H1 (cell line): Measurements from ENCODE around the gene LRRC39. TPM values are rescaled to one million over a fixed set of nuclear protein-coding genes. Genes with fewer than 3 reads are reported as not detected.

Experiments used
- CTCF ChIA-PET: fragments of 300-600 bp; sonication (Branson Sonifier 250); formaldehyde crosslinking; loops from one replicate; lab custom pipeline; 2021; ENCODE audit not compliant: partially characterized antibody; lab: Charles Lee
- POLR2A ChIA-PET: fragments of 300-600 bp; sonication (Branson Sonifier 250); formaldehyde crosslinking; loops from one replicate; lab custom pipeline; 2021; ENCODE audit warnings: inconsistent platforms; ENCODE audit not compliant: partially characterized antibody; lab: Charles Lee
- DNase-seq, 2 experiments: peaks; one replicate each; pipeline versions ENCODE4 v3.0.0 to v3.0.0-alpha.2; 2010 to 2022; ENCODE audit warnings: low spot score in 2 of 2, low read depth in 1 of 2, mixed read lengths in 1 of 2
- FAIRE-seq: peaks from 2 replicates; lab custom pipeline; 2011; peaks lifted over from hg19 to GRCh38; lab: Jason Lieb, UNC
- H2AFZ ChIP-seq: 2 replicates; pipeline ENCODE4 v1.8.1; 2012; ENCODE audit warnings: low read length, inconsistent platforms
- H2AK5ac ChIP-seq: 2 replicates; pipeline ENCODE4 v1.6.1; 2013; ENCODE audit warnings: low read depth, low read length
- H2BK120ac ChIP-seq: replicated peaks from 2 replicates; pipeline ENCODE3; 2013; ENCODE audit warnings: low read depth, low read length, inconsistent platforms
- H2BK12ac ChIP-seq: 2 replicates; pipeline ENCODE4 v1.6.1; 2013; ENCODE audit warnings: low read depth, low read length
- H2BK15ac ChIP-seq: 2 replicates; pipeline ENCODE4 v1.6.1; 2013; ENCODE audit warnings: low read length
- H2BK20ac ChIP-seq: 2 replicates; pipeline ENCODE4 v1.6.1; 2013; ENCODE audit warnings: low read length
- H2BK5ac ChIP-seq: 2 replicates; pipeline ENCODE4 v1.6.1; 2013; ENCODE audit warnings: low read depth, low read length
- H3K14ac ChIP-seq: 2 replicates; pipeline ENCODE4 v1.6.1; 2013; ENCODE audit warnings: inconsistent platforms; ENCODE audit not compliant: insufficient read length
- H3K18ac ChIP-seq: 2 replicates; pipeline ENCODE4 v1.6.1; 2013; ENCODE audit warnings: low read length; ENCODE audit errors: extremely low read depth
- H3K23ac ChIP-seq: 2 replicates; pipeline ENCODE4 v1.6.1; 2013; ENCODE audit warnings: inconsistent platforms; ENCODE audit not compliant: insufficient read length
- H3K23me2 ChIP-seq: 2 replicates; pipeline ENCODE4 v1.6.1; 2013; ENCODE audit warnings: low read depth, low read length
- H3K27ac ChIP-seq: 2 replicates; pipeline ENCODE4 v1.6.1; 2011; ENCODE audit warnings: low read depth, low read length, inconsistent platforms
- H3K27me3 ChIP-seq, 4 experiments: replicated peaks in 1 of 4; 1 replicate in 1 of 4; 2 replicates in 3 of 4; pipeline versions ENCODE4 v1.6.1 to v1.8.1; 2011 to 2013; ENCODE audit warnings: low read length in 3 of 4, mild to moderate bottlenecking in 3 of 4, inconsistent platforms in 2 of 4, mixed read lengths in 2 of 4, moderate library complexity in 1 of 4; ENCODE audit not compliant: control insufficient read depth in 3 of 4, insufficient read depth in 3 of 4; ENCODE audit errors: extremely low read depth in 1 of 4
- H3K36me3 ChIP-seq, 4 experiments: 2 replicates each; pipeline versions ENCODE4 v1.6.1 to v1.8.1; 2011 to 2013; ENCODE audit warnings: mild to moderate bottlenecking in 4 of 4, low read length in 3 of 4, moderate library complexity in 2 of 4, control low read depth in 1 of 4, inconsistent platforms in 1 of 4; ENCODE audit not compliant: insufficient read depth in 4 of 4, control insufficient read depth in 2 of 4
- H3K4ac ChIP-seq: replicated peaks from 2 replicates; pipeline ENCODE3; 2013; ENCODE audit warnings: low read length, low read depth, mixed read lengths, inconsistent platforms; ENCODE audit not compliant: insufficient read length
- H3K4me1 ChIP-seq, 4 experiments: replicated peaks in 1 of 4; 1 replicate in 1 of 4; 2 replicates in 3 of 4; pipeline versions ENCODE4 v1.6.1 to v1.8.1; 2011 to 2013; ENCODE audit warnings: low read length in 3 of 4, inconsistent platforms in 2 of 4, mixed read lengths in 1 of 4; ENCODE audit not compliant: insufficient read depth in 4 of 4, control insufficient read depth in 3 of 4
- H3K4me2 ChIP-seq, 2 experiments: 2 replicates each; pipeline versions ENCODE4 v1.6.1 to v1.8.1; 2011 to 2013; ENCODE audit warnings: low read depth in 2 of 2, low read length in 2 of 2, control low read depth in 1 of 2, inconsistent platforms in 1 of 2, mild to moderate bottlenecking in 1 of 2; ENCODE audit not compliant: insufficient read depth in 1 of 2
- H3K4me3 ChIP-seq, 4 experiments: fragments of 200-600, 300-600 bp in 1 of 4; sonication (generic), shearing (Covaris generic), sonication (Bioruptor Twin) in 1 of 4; 2 replicates each; pipeline versions ENCODE4 v1.5.1 to v1.8.1; 2011 to 2016; ENCODE audit warnings: low read length in 4 of 4, low read depth in 3 of 4, control low read depth in 2 of 4, inconsistent platforms in 2 of 4, mild to moderate bottlenecking in 2 of 4, mixed read lengths in 1 of 4, moderate library complexity in 1 of 4; ENCODE audit not compliant: insufficient read depth in 2 of 4; ENCODE audit errors: extremely low read depth in 1 of 4
- H3K56ac ChIP-seq: replicated peaks from 2 replicates; pipeline ENCODE3; 2013; ENCODE audit warnings: low read depth, mild to moderate bottlenecking, mixed read lengths, low read length, inconsistent platforms; ENCODE audit not compliant: insufficient read length
- H3K79me1 ChIP-seq: 2 replicates; pipeline ENCODE4 v1.6.1; 2013; ENCODE audit warnings: low read depth, low read length, control low read depth
- H3K79me2 ChIP-seq, 2 experiments: 2 replicates each; pipeline versions ENCODE4 v1.6.1 to v1.8.1; 2012 to 2013; ENCODE audit warnings: low read length in 2 of 2, mild to moderate bottlenecking in 2 of 2, inconsistent platforms in 1 of 2; ENCODE audit not compliant: insufficient read depth in 2 of 2, control insufficient read depth in 1 of 2
- H3K9ac ChIP-seq, 4 experiments: replicated peaks in 1 of 4; 1 replicate in 1 of 4; 2 replicates in 3 of 4; pipeline versions ENCODE4 v1.6.1 to v1.8.1; 2011 to 2013; ENCODE audit warnings: low read depth in 3 of 4, low read length in 3 of 4, control low read depth in 2 of 4, mild to moderate bottlenecking in 2 of 4, moderate library complexity in 2 of 4, inconsistent platforms in 1 of 4; ENCODE audit errors: extremely low read depth in 1 of 4
- H3K9me3 ChIP-seq, 2 experiments: 2 replicates each; pipeline versions ENCODE4 v1.6.1 to v1.8.1; 2012 to 2013; ENCODE audit warnings: mild to moderate bottlenecking in 2 of 2, moderate library complexity in 2 of 2, control low read depth in 1 of 2, inconsistent platforms in 1 of 2, low read depth in 1 of 2, low read length in 1 of 2, mixed read lengths in 1 of 2; ENCODE audit not compliant: insufficient read depth in 2 of 2
- H4K20me1 ChIP-seq, 2 experiments: replicated peaks in 1 of 2; 2 replicates each; pipeline versions ENCODE3 to v1.8.1; 2011 to 2013; ENCODE audit warnings: inconsistent platforms in 2 of 2, low read length in 2 of 2, mild to moderate bottlenecking in 1 of 2; ENCODE audit not compliant: insufficient read depth in 2 of 2, control insufficient read depth in 1 of 2
- H4K5ac ChIP-seq: 2 replicates; pipeline ENCODE4 v1.6.1; 2013; ENCODE audit warnings: low read length, low read depth, mixed read lengths, inconsistent platforms; ENCODE audit not compliant: insufficient read length
- H4K8ac ChIP-seq: 2 replicates; pipeline ENCODE4 v1.8.0; 2013; ENCODE audit warnings: mild to moderate bottlenecking, moderate library complexity, low read length, inconsistent platforms; ENCODE audit not compliant: insufficient read depth; ENCODE audit errors: extremely low read depth
- H4K91ac ChIP-seq: replicated peaks from 2 replicates; pipeline ENCODE3; 2013; ENCODE audit warnings: low read length, mixed read lengths, inconsistent platforms; ENCODE audit not compliant: insufficient read length
- BRCA1 ChIP-seq: IDR thresholded peaks from 2 replicates; pipeline ENCODE4 v1.6.1; 2012; ENCODE audit warnings: low read depth, low read length, improper control_type of control experiment
- CBX8 ChIP-seq: fragments of 300-800, 300-1000 bp; sonication (generic); IDR thresholded peaks from 2 replicates; pipeline ENCODE4 v1.7.1; 2016; ENCODE audit warnings: low read depth, low read length, borderline replicate concordance
- NRF1 ChIP-seq: IDR thresholded peaks from 2 replicates; pipeline ENCODE4 v1.6.1; 2011; ENCODE audit warnings: mild to moderate bottlenecking, low read depth, low read length, improper control_type of control experiment
- POLR2A ChIP-seq, 2 experiments: IDR thresholded peaks; 1 replicate in 1 of 2; 2 replicates in 1 of 2; pipeline ENCODE4 v1.6.1; 2011; ENCODE audit warnings: low read depth in 2 of 2, low read length in 2 of 2, mild to moderate bottlenecking in 2 of 2; ENCODE audit errors: control extremely low read depth in 1 of 2
- POLR2AphosphoS5 ChIP-seq: IDR thresholded peaks from 2 replicates; pipeline ENCODE4 v1.6.1; 2011; ENCODE audit warnings: low read depth, low read length
- POU5F1 ChIP-seq: IDR thresholded peaks from 2 replicates; pipeline ENCODE4 v1.6.1; 2011; ENCODE audit warnings: low read depth, mild to moderate bottlenecking, low read length, moderate library complexity
- SIX5 ChIP-seq: IDR thresholded peaks from 2 replicates; pipeline ENCODE4 v1.6.1; 2011; ENCODE audit warnings: mild to moderate bottlenecking, low read depth, low read length
- SP1 ChIP-seq: IDR thresholded peaks from 2 replicates; pipeline ENCODE4 v1.6.1; 2011; ENCODE audit warnings: low read depth, low read length
- SRF ChIP-seq: IDR thresholded peaks from 2 replicates; pipeline ENCODE4 v1.6.1; 2011; ENCODE audit warnings: mild to moderate bottlenecking, low read depth, low read length, moderate library complexity
- TAF1 ChIP-seq: IDR thresholded peaks from 2 replicates; pipeline ENCODE4 v1.6.1; 2011; ENCODE audit warnings: mild to moderate bottlenecking, low read depth, low read length
- TBP ChIP-seq: IDR thresholded peaks from 2 replicates; pipeline ENCODE4 v1.6.1; 2011; ENCODE audit warnings: low read depth, low read length, improper control_type of control experiment
- TCF12 ChIP-seq: IDR thresholded peaks from 2 replicates; pipeline ENCODE4 v1.6.1; 2011; ENCODE audit warnings: low read depth, mild to moderate bottlenecking, low read length
- YY1 ChIP-seq: IDR thresholded peaks from 2 replicates; pipeline ENCODE4 v1.6.1; 2011; ENCODE audit warnings: low read depth, mild to moderate bottlenecking, low read length
- WGBS, 2 experiments: shearing (Covaris generic) in 1 of 2; methylation state at CpG; one replicate each; pipeline versions ENCODE4 v1.1.6 to v1.1.7; 2013 to 2015; ENCODE audit warnings: low lambda C conversion rate in 2 of 2, mixed read lengths in 2 of 2, inconsistent platforms in 1 of 2, low coverage in 1 of 2, missing lambda C conversion rate in 1 of 2; ENCODE audit not compliant: insufficient replicate concordance in 2 of 2, insufficient coverage in 1 of 2, insufficient read length in 1 of 2; ENCODE audit errors: extremely low coverage in 1 of 2, missing lambda C conversion rate in 1 of 2; 5-methylcytosine and 5-hydroxymethylcytosine counted together
- polyA plus RNA-seq, 7 experiments: library from polyadenylated mRNA; depleted of rRNA in 3 of 7; stranded (reverse) in 5 of 7; unstranded in 2 of 7; fragments of >200 nt in 5 of 7; fragments of 200-250 nt in 2 of 7; gene quantifications; 1 replicate in 5 of 7; 2 replicates in 1 of 7; 4 replicates in 1 of 7; pipeline versions ENCODE4 v1.2.1 to v1.2.3, GENCODE V29; 2011 to 2013; ENCODE audit warnings: missing spikeins in 2 of 7, mixed read lengths in 2 of 7
- total RNA-seq: library from RNA; stranded (reverse); fragmentation: NEBNext Ultra II Directional; extraction: Animal tissue kit (Norgen Biotek cat#: 25700); gene quantifications from 2 replicates; pipeline ENCODE4 v1.2.1, GENCODE V29; 2021
- TF ChIP-seq, protein P1 (sequence below), 3 experiments: IDR thresholded peaks; 1 replicate in 2 of 3; 2 replicates in 1 of 3; pipeline versions ENCODE4 v1.5.1 to v1.6.1; 2011; ENCODE audit warnings: low read length in 3 of 3, mild to moderate bottlenecking in 3 of 3, inconsistent platforms in 2 of 3, low read depth in 1 of 3, moderate library complexity in 1 of 3; ENCODE audit not compliant: insufficient read depth in 1 of 3; ENCODE audit errors: control extremely low read depth in 1 of 3

Gene LRRC39
- total and polyA plus RNA-seq, 2 of the 8 experiments (the other 6 are each of a cell fraction or from before 2014, with no cell fraction given), result 0.33 to 0.39 TPM

DNA sequence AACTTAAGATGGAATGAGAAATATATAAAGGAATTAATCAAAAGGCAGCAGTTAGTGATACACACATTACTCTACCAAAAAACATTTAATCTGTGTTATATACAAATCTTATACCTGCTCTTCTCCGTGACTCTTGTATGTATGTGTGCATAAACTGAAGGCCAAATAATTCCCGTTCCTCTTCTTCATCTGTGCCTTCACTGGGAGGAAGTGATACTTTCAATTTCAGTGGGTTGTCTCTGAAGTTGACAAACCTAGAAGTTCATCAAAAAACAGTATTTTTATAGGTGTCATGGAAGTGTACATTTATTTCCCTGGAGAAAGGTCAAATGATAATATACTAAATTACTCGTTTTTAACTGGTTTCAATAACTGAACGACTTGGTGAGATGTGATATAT is 25.8 kb downstream of the LRRC39 start:
- Histone ChIP-seq H3K27me3 (no peaks in the 10 kb centered on the region), H3K27ac (no peak overlapping the region), H3K79me1 (no peaks in the 10 kb centered on the region), H2AK5ac (no peak overlapping the region), H3K18ac (no peak overlapping the region), H3K23ac (no peak overlapping the region), H2BK15ac (no peak overlapping the region), H2BK20ac (no peak overlapping the region), H2AFZ (no peak overlapping the region), H3K36me3 (peaks cover 0 to 14% (median 0%) of the 10 kb centered on the region in 4 experiments; a peak in 2 of 8 replicates), H4K91ac (no peak overlapping the region), H3K9ac (no peak overlapping the region), H3K14ac (no peak overlapping the region), H2BK5ac (no peak overlapping the region), H4K8ac (no peak overlapping the region), H3K56ac (no peak overlapping the region), H2BK12ac (no peak overlapping the region), H3K23me2 (no peaks in the 10 kb centered on the region), H2BK120ac (no peak overlapping the region), H4K5ac (no peak overlapping the region), H3K4me1 (peaks cover 0 to 5% (median 2%) of the 10 kb centered on the region in 4 experiments; a peak in 3 of 7 replicates), H4K20me1 (no peaks in the 10 kb centered on the region), H3K4ac (no peak overlapping the region), H3K4me3 (no peak overlapping the region), H3K79me2 (no peaks in the 10 kb centered on the region), H3K9me3 (no peaks in the 10 kb centered on the region), H3K4me2 (no peak overlapping the region)
- FAIRE-seq (no peak), DNase-seq (no peak)
- CTCF ChIA-PET, result no interaction called here
- POLR2A ChIA-PET, result interaction anchor here (2.0 kb wide), 1 partner anchor 19 kb away, joined by 7 read pairs; the partner anchor contains the start of genes SASS6 and TRMT13
- WGBS, 2 experiments, result 86% methylated on average over 4 of the region's 4 CpGs; no CpG with 5 or more reads in 1 of the 2 experiments
- TF ChIP-seq TCF12 (no peak), SIX5 (no peak), NRF1 (no peak), POU5F1 (no peak), BRCA1 (no peak), YY1 (no peak), SP1 (no peak), POLR2AphosphoS5 (no peak), TAF1 (no peak), SRF (no peak), POLR2A (IDR thresholded peaks at IDR 0.05; ENCODE audit: control extremely low read depth in 1 of 2, low read depth in 2 of 2, low read length in 2 of 2) (no peak), TBP (no peak), CBX8 (no peak)
- TF ChIP-seq, protein P1, sequence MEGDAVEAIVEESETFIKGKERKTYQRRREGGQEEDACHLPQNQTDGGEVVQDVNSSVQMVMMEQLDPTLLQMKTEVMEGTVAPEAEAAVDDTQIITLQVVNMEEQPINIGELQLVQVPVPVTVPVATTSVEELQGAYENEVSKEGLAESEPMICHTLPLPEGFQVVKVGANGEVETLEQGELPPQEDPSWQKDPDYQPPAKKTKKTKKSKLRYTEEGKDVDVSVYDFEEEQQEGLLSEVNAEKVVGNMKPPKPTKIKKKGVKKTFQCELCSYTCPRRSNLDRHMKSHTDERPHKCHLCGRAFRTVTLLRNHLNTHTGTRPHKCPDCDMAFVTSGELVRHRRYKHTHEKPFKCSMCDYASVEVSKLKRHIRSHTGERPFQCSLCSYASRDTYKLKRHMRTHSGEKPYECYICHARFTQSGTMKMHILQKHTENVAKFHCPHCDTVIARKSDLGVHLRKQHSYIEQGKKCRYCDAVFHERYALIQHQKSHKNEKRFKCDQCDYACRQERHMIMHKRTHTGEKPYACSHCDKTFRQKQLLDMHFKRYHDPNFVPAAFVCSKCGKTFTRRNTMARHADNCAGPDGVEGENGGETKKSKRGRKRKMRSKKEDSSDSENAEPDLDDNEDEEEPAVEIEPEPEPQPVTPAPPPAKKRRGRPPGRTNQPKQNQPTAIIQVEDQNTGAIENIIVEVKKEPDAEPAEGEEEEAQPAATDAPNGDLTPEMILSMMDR (IDR thresholded peaks at IDR 0.05; ENCODE audit: control extremely low read depth in 1 of 3, insufficient read depth in 1 of 3, low read depth in 1 of 3, low read length in 3 of 3), result no peak
